Measurements from ENCODE around the gene YTHDF1. TPM values are rescaled to one million over a fixed set of nuclear protein-coding genes. Genes with fewer than 3 reads are reported as not detected.
A peak's percentile ranks its signal among the peaks of the same experiment; 100 is the strongest.

The YTHDF1 gene
- total and polyA plus RNA-seq, 2 of the 8 experiments (the other 6 are each of a cell fraction or from before 2014, with no cell fraction given): 32.8 to 66.0 TPM

GRCh38 chr20:63163596-63164483 lies 52.1 kb downstream of the YTHDF1 start:
- no peak overlapping the region for H3K23ac ChIP-seq (ENCODE audit: insufficient read length)
- no peak overlapping the region; the same call in 1 of the 2 replicates for H2BK5ac ChIP-seq (ENCODE audit: low read depth, low read length)
- H3K9ac ChIP-seq (replicated peaks in 1 of 4; ENCODE audit: extremely low read depth in 1 of 4, low read depth in 3 of 4, low read length in 3 of 4): no peak overlapping the region
- H3K27ac ChIP-seq (ENCODE audit: low read depth, low read length): no peak overlapping the region
- FAIRE-seq (no peak), DNase-seq (ENCODE audit: low read depth in 1 of 2, low spot score in 2 of 2) (no peak)
- no peaks in the 10 kb centered on the region for H3K9me3 ChIP-seq (ENCODE audit: insufficient read depth in 2 of 2, low read depth in 1 of 2, low read length in 1 of 2)
- peak overlapping the region; percentile 15 for H4K5ac ChIP-seq (ENCODE audit: insufficient read length, low read depth, low read length)
- H3K4me3 ChIP-seq (ENCODE audit: extremely low read depth in 1 of 4, insufficient read depth in 2 of 4, low read depth in 3 of 4, low read length in 4 of 4): no peak overlapping the region
- WGBS, 2 experiments (ENCODE audit: extremely low coverage in 1 of 2, insufficient coverage in 1 of 2, insufficient read length in 1 of 2, insufficient replicate concordance in 2 of 2, low coverage in 1 of 2, low lambda C conversion rate in 2 of 2, missing lambda C conversion rate in 1 of 2): 76% methylated on average over 17 of the region's 17 CpGs; no CpG with 5 or more reads in 1 of the 2 experiments
- H2BK15ac ChIP-seq (ENCODE audit: low read length): no peak overlapping the region
- POLR2A ChIA-PET (ENCODE audit: partially characterized antibody): interaction anchor here (0.5 to 1.5 kb wide), 2 partner anchors 13 to 151 kb away, joined by 3 read pairs; no protein-coding TSS in a partner anchor
- no peaks in the 10 kb centered on the region for H3K36me3 ChIP-seq (ENCODE audit: control insufficient read depth in 2 of 4, insufficient read depth in 4 of 4, low read length in 3 of 4)
- peaks cover 0 to 11% (median 6%) of the 10 kb centered on the region in 4 experiments; a peak in 5 of 7 replicates for H3K4me1 ChIP-seq (replicated peaks in 1 of 4; ENCODE audit: control insufficient read depth in 3 of 4, insufficient read depth in 4 of 4, low read length in 3 of 4)
- no peaks in the 10 kb centered on the region for H3K79me1 ChIP-seq (ENCODE audit: low read depth, low read length)
- no peak overlapping the region for H2AFZ ChIP-seq (ENCODE audit: low read length)
- H3K4me2 ChIP-seq (ENCODE audit: insufficient read depth in 1 of 2, low read depth in 2 of 2, low read length in 2 of 2): no peak overlapping the region
- CTCF ChIA-PET (ENCODE audit: partially characterized antibody): interaction anchor here (1.0 to 2.6 kb wide), 5 partner anchors 9 to 108 kb away, joined by 3 to 8 read pairs (median 3); no protein-coding TSS in a partner anchor
- H2AK5ac ChIP-seq (ENCODE audit: low read depth, low read length): no peak overlapping the region; the same call in 1 of the 2 replicates
- H2BK120ac ChIP-seq (replicated peaks; ENCODE audit: low read depth, low read length): no peak overlapping the region
- peak overlapping the region; percentile 38; the same call in 1 of the 2 replicates for H4K8ac ChIP-seq (ENCODE audit: extremely low read depth, insufficient read depth, low read length)
- no peak for TF ChIP-seq POLR2AphosphoS5 (IDR thresholded peaks at IDR 0.05; ENCODE audit: low read depth, low read length)
- no peak for TF ChIP-seq USF2 (IDR thresholded peaks at IDR 0.05; ENCODE audit: low read length)
- H3K4ac ChIP-seq (replicated peaks; ENCODE audit: insufficient read length, low read depth, low read length): no peak overlapping the region
- no peaks in the 10 kb centered on the region for H3K23me2 ChIP-seq (ENCODE audit: low read depth, low read length)
- H3K27me3 ChIP-seq (replicated peaks in 1 of 4; ENCODE audit: control insufficient read depth in 3 of 4, extremely low read depth in 1 of 4, insufficient read depth in 3 of 4, low read length in 3 of 4): no peaks in the 10 kb centered on the region
- H2BK20ac ChIP-seq (ENCODE audit: low read length): no peak overlapping the region
- H3K56ac ChIP-seq (replicated peaks; ENCODE audit: insufficient read length, low read depth, low read length): no peak overlapping the region
- no peaks in the 10 kb centered on the region for H4K20me1 ChIP-seq (replicated peaks in 1 of 2; ENCODE audit: control insufficient read depth in 1 of 2, insufficient read depth in 2 of 2, low read length in 2 of 2)
- no peak overlapping the region for H3K18ac ChIP-seq (ENCODE audit: extremely low read depth, low read length)
- 0 out of 2 replicates have a peak overlapping the region, but pooled peaks have one; percentile 27 for H2BK12ac ChIP-seq (ENCODE audit: low read depth, low read length)
- no peaks in the 10 kb centered on the region for H3K79me2 ChIP-seq (ENCODE audit: control insufficient read depth in 1 of 2, insufficient read depth in 2 of 2, low read length in 2 of 2)
- no peak overlapping the region for H3K14ac ChIP-seq (ENCODE audit: insufficient read length)
- no peak overlapping the region for H4K91ac ChIP-seq (replicated peaks; ENCODE audit: insufficient read length, low read length)

All from H1 (cell line).